NCI-H774 (cell line): Measurements from ENCODE around the gene TLX2.

Experiments used
- DNase-seq: peaks from one replicate; lab custom pipeline; 2025; lab: John Stamatoyannopoulos, UW

The TLX2 gene

GRCh38 chr2:74496997-74497776, 17.1 kb upstream of the TLX2 start:
- no peak for DNase-seq

- DNase-seq, result peak; percentile 18
Observed at GRCh38 chr2:74497777-74498499, 16.3 kb upstream of the TLX2 start.

GRCh38 chr2:74498500-74499266, 15.6 kb upstream of the TLX2 start:
- no peak for DNase-seq

- DNase-seq, result no peak
Observed at GRCh38 chr2:74499267-74499939, 14.8 kb upstream of the TLX2 start, which contains the start of gene LBX2. Gene LBX2 (minus strand): TSS chr2:74499603. CDS start chr2:74499537, 66 bp downstream.

GRCh38 chr2:74499940-74500577, 14.2 kb upstream of the TLX2 start:
- DNase-seq, result no peak

GRCh38 chr2:74500578-74500946, 13.7 kb upstream of the TLX2 start:
- DNase-seq, result no peak

GRCh38 chr2:74501335-74502071, 12.7 kb upstream of the TLX2 start:
- no peak for DNase-seq

GRCh38 chr2:74502147-74502719, 12.0 kb upstream of the TLX2 start:
- DNase-seq, result no peak

- DNase-seq, result no peak
Observed at GRCh38 chr2:74502720-74503505, 11.3 kb upstream of the TLX2 start.

GRCh38 chr2:74503506-74504475, 10.5 kb upstream of the TLX2 start:
- DNase-seq, result no peak

- DNase-seq, result no peak
Observed at GRCh38 chr2:74504591-74504990, 9.7 kb upstream of the TLX2 start.

- DNase-seq, result no peak
Observed at GRCh38 chr2:74505448-74506246, 8.6 kb upstream of the TLX2 start.

GRCh38 chr2:74507145-74507925, 6.9 kb upstream of the TLX2 start, which contains the start of gene PCGF1:
Gene PCGF1 (minus strand): TSS chr2:74507695. CDS start chr2:74507668, 27 bp downstream.
- peak; percentile 94 for DNase-seq

GRCh38 chr2:74507926-74508520, 6.2 kb upstream of the TLX2 start:
- peak; percentile 28 for DNase-seq

- no peak for DNase-seq
Observed at GRCh38 chr2:74510272-74510671, 4.0 kb upstream of the TLX2 start.
